Neural progenitor cell (in vitro differentiated cells): ENCODE results near the gene PYHIN1. TPM values are rescaled to one million over a fixed set of nuclear protein-coding genes. Genes with fewer than 3 reads are reported as not detected.

ENCODE experiments used
- DNase-seq: peaks from one replicate; pipeline ENCODE4 v3.0.0-alpha.2; 2016; ENCODE audit warnings: low spot score
- H2AFZ ChIP-seq: fragments of 200-600 bp; sonication (generic); replicated peaks from 2 replicates; pipeline ENCODE4 v1.6.1; 2016; ENCODE audit warnings: antibody characterized with exemption
- H3F3A ChIP-seq: fragments of 200-600 bp; sonication (generic); 2 replicates; pipeline ENCODE4 v1.6.1; 2016; ENCODE audit warnings: antibody characterized with exemption, low read depth
- H3K27ac ChIP-seq: fragments of 200-600 bp; sonication (generic); 2 replicates; pipeline ENCODE4 v1.5.1; 2016; ENCODE audit warnings: mild to moderate bottlenecking
- H3K27me3 ChIP-seq: fragments of 200-600 bp; sonication (generic); 2 replicates; pipeline ENCODE4 v1.6.1; 2016; ENCODE audit warnings: mild to moderate bottlenecking, moderate library complexity
- H3K36me3 ChIP-seq: fragments of 200-600 bp; sonication (generic); 2 replicates; pipeline ENCODE4 v1.5.1; 2016
- H3K4me1 ChIP-seq: fragments of 200-600 bp; sonication (generic); 2 replicates; pipeline ENCODE4 v1.6.1; 2016; ENCODE audit warnings: mixed run types
- H3K4me2 ChIP-seq: fragments of 200-600 bp; sonication (generic); 2 replicates; pipeline ENCODE4 v1.6.1; 2016
- H3K4me3 ChIP-seq: fragments of 200-600 bp; sonication (generic); 2 replicates; pipeline ENCODE4 v1.5.1; 2016
- H3K79me2 ChIP-seq: fragments of 200-600 bp; sonication (generic); 2 replicates; pipeline ENCODE4 v1.6.1; 2016; ENCODE audit warnings: low read depth
- H3K9ac ChIP-seq: fragments of 200-600 bp; sonication (generic); 2 replicates; pipeline ENCODE4 v1.6.1; 2016
- H3K9me3 ChIP-seq: fragments of 200-600 bp; sonication (generic); 2 replicates; pipeline ENCODE4 v1.5.1; 2016; ENCODE audit warnings: low read depth
- H4K20me1 ChIP-seq: fragments of 200-600 bp; sonication (generic); 2 replicates; pipeline ENCODE4 v1.6.1; 2016; ENCODE audit warnings: low read depth
- H3K27ac Mint-ChIP-seq: 3 replicates; pipeline ENCODE4 v1.8.0; 2021; ENCODE audit warnings: mixed read lengths
- H3K27me3 Mint-ChIP-seq: 2 replicates; pipeline ENCODE4 v1.8.0; 2022; ENCODE audit warnings: low read depth, mild to moderate bottlenecking, inconsistent platforms, moderate library complexity, mixed read lengths; ENCODE audit not compliant: insufficient read depth
- H3K36me3 Mint-ChIP-seq: 3 replicates; pipeline ENCODE4 v1.8.0; 2021; ENCODE audit warnings: mixed read lengths
- H3K4me1 Mint-ChIP-seq: 3 replicates; pipeline ENCODE4 v1.8.0; 2021; ENCODE audit warnings: mixed read lengths
- H3K4me3 Mint-ChIP-seq: 3 replicates; pipeline ENCODE4 v1.8.0; 2021; ENCODE audit warnings: mild to moderate bottlenecking, moderate library complexity, mixed read lengths
- H3K9me3 Mint-ChIP-seq: 3 replicates; pipeline ENCODE4 v1.8.0; 2020; ENCODE audit warnings: mixed read lengths
- CTCF ChIP-seq: fragments of 200-600 bp; sonication (generic); IDR thresholded peaks from 2 replicates; pipeline ENCODE4 v1.5.1; 2017; ENCODE audit warnings: antibody characterized with exemption, mild to moderate bottlenecking
- EZH2 ChIP-seq: fragments of 200-600 bp; sonication (generic); IDR thresholded peaks from 2 replicates; pipeline ENCODE4 v1.6.1; 2017; ENCODE audit warnings: antibody characterized with exemption, mild to moderate bottlenecking, moderate library complexity
- EZH2phosphoT487 ChIP-seq: fragments of 200-600 bp; sonication (generic); IDR thresholded peaks from 2 replicates; pipeline ENCODE4 v1.6.1; 2017; ENCODE audit warnings: antibody characterized with exemption
- total RNA-seq: library from RNA; depleted of rRNA; stranded (reverse); fragments of >200 nt; gene quantifications from 2 replicates; pipeline ENCODE4 v1.2.3, GENCODE V29; 2015; ENCODE audit warnings: low replicate concordance

PYHIN1 gene
- total RNA-seq, 1 donor from 2014 or later, result not detected

- no peak for DNase-seq
- Histone ChIP-seq H3K4me2 (no peak overlapping the region), H3F3A (no peaks in the 10 kb centered on the region), H3K9me3 (no peaks in the 10 kb centered on the region), H2AFZ (no peak overlapping the region), H3K4me3 (no peak overlapping the region), H3K36me3 (no peaks in the 10 kb centered on the region), H4K20me1 (no peaks in the 10 kb centered on the region), H3K4me1 (no peaks in the 10 kb centered on the region), H3K27ac (no peak overlapping the region), H3K9ac (no peak overlapping the region), H3K79me2 (no peaks in the 10 kb centered on the region), H3K27me3 (no peaks in the 10 kb centered on the region)
- Mint-ChIP-seq H3K36me3 (no peaks in the 10 kb centered on the region), H3K27me3 (no peaks in the 10 kb centered on the region), H3K4me1 (no peaks in the 10 kb centered on the region), H3K4me3 (no peak overlapping the region), H3K27ac (no peak overlapping the region), H3K9me3 (no peaks in the 10 kb centered on the region)
- TF ChIP-seq CTCF (no peak), EZH2phosphoT487 (no peak), EZH2 (no peak)
Measured at GRCh38 chr1:158992787-158993312, 61.5 kb downstream of the PYHIN1 start.

GRCh38 chr1:158996998-158997397 lies 65.6 kb downstream of the PYHIN1 start:
- no peaks in the 10 kb centered on the region for H3K27me3 ChIP-seq
- H3K4me1 Mint-ChIP-seq, result peaks cover 15% of the 10 kb centered on the region
- no peak overlapping the region for H3K4me3 Mint-ChIP-seq
- H3K4me2 ChIP-seq, result no peak overlapping the region
- no peak for DNase-seq
- H3K4me1 ChIP-seq, result peaks cover 11% of the 10 kb centered on the region
- no peaks in the 10 kb centered on the region for H3K27me3 Mint-ChIP-seq
- H3K4me3 ChIP-seq, result no peak overlapping the region
- no peak overlapping the region for H3K27ac ChIP-seq
- no peaks in the 10 kb centered on the region for H3K36me3 ChIP-seq
- no peak overlapping the region for H3K9ac ChIP-seq
- H3K27ac Mint-ChIP-seq, result no peak overlapping the region
- no peaks in the 10 kb centered on the region for H3K9me3 Mint-ChIP-seq
- no peak for TF ChIP-seq EZH2phosphoT487
- no peak for TF ChIP-seq CTCF
- no peak for TF ChIP-seq EZH2
- H4K20me1 ChIP-seq, result no peaks in the 10 kb centered on the region
- no peaks in the 10 kb centered on the region for H3K36me3 Mint-ChIP-seq
- H3F3A ChIP-seq, result peaks cover 15% of the 10 kb centered on the region
- H2AFZ ChIP-seq, result no peak overlapping the region
- no peaks in the 10 kb centered on the region for H3K9me3 ChIP-seq
- no peaks in the 10 kb centered on the region for H3K79me2 ChIP-seq

- Histone ChIP-seq H3K4me2 (peak overlapping the region; percentile 80), H3K4me1 (peaks cover 11% of the 10 kb centered on the region), H3K9me3 (no peaks in the 10 kb centered on the region), H3K27me3 (no peaks in the 10 kb centered on the region), H3K9ac (no peak overlapping the region), H3K36me3 (no peaks in the 10 kb centered on the region), H3F3A (peaks cover 15% of the 10 kb centered on the region), H3K27ac (no peak overlapping the region), H3K79me2 (no peaks in the 10 kb centered on the region), H4K20me1 (no peaks in the 10 kb centered on the region), H2AFZ (peak overlapping the region; percentile 68), H3K4me3 (peak overlapping the region; percentile 58)
- Mint-ChIP-seq H3K27me3 (no peaks in the 10 kb centered on the region), H3K4me1 (peaks cover 15% of the 10 kb centered on the region), H3K36me3 (no peaks in the 10 kb centered on the region), H3K9me3 (no peaks in the 10 kb centered on the region), H3K4me3 (peak overlapping the region; percentile 80), H3K27ac (no peak overlapping the region)
- no peak for DNase-seq
- TF ChIP-seq CTCF, result no peak
Measured at GRCh38 chr1:158998037-158998780, 66.9 kb downstream of the PYHIN1 start.
